Measurements from ENCODE around the gene KRT14. TPM values are rescaled to one million over a fixed set of nuclear protein-coding genes. Genes with fewer than 3 reads are reported as not detected.

Gene KRT14
- total RNA-seq, 1 experiment from 2014 or later: not detected

GRCh38 chr17:41556306-41556705, 30.4 kb downstream of the KRT14 start:
- Histone ChIP-seq H2BK5ac (ENCODE audit: insufficient read length, low read length) (no peak overlapping the region), H3K4me1 (ENCODE audit: insufficient read depth, low read length) (no peaks in the 10 kb centered on the region), H3K23me2 (ENCODE audit: insufficient read length, low read depth, low read length, poor library complexity, severe bottlenecking) (no peaks in the 10 kb centered on the region), H3K27ac (ENCODE audit: insufficient read length, low read depth, low read length) (no peak overlapping the region), H2BK12ac (ENCODE audit: insufficient read length, low read depth, low read length) (no peak overlapping the region), H4K8ac (replicated peaks; ENCODE audit: insufficient read length, low read depth, low read length) (no peak overlapping the region), H3K27me3 (ENCODE audit: insufficient read depth, low read length) (no peaks in the 10 kb centered on the region), H3K18ac (ENCODE audit: insufficient read length, low read depth, low read length) (no peak overlapping the region), H3K4ac (ENCODE audit: low read depth, low read length) (no peak overlapping the region), H2BK120ac (ENCODE audit: low read depth, low read length, poor library complexity, severe bottlenecking) (no peak overlapping the region), H3K23ac (ENCODE audit: insufficient read length, low read depth, low read length) (no peak overlapping the region), H3K4me2 (ENCODE audit: insufficient read depth, insufficient read length, low read length) (no peak overlapping the region), H3K79me1 (ENCODE audit: insufficient read depth, low read depth, low read length, poor library complexity, severe bottlenecking) (no peaks in the 10 kb centered on the region), H2AK5ac (ENCODE audit: insufficient read length, low read length) (no peak overlapping the region), H3K9ac (ENCODE audit: extremely low read depth, insufficient read length, low read length) (no peak overlapping the region), H4K5ac (ENCODE audit: insufficient read length, low read depth, low read length) (no peak overlapping the region), H4K20me1 (ENCODE audit: control insufficient read depth, insufficient read depth, insufficient read length) (no peaks in the 10 kb centered on the region), H3K56ac (ENCODE audit: insufficient read length, low read depth, low read length) (no peak overlapping the region), H4K91ac (ENCODE audit: insufficient read length, low read depth, low read length) (no peak overlapping the region), H3K79me2 (ENCODE audit: insufficient read depth, low read length) (no peaks in the 10 kb centered on the region), H2BK20ac (ENCODE audit: low read depth, low read length, poor library complexity, severe bottlenecking) (no peak overlapping the region), H3K9me3 (ENCODE audit: control insufficient read depth, low read depth, low read length) (no peaks in the 10 kb centered on the region), H3K14ac (ENCODE audit: insufficient read depth, low read length) (no peak overlapping the region), H3T11ph (ENCODE audit: low read length) (no peak overlapping the region), H2AFZ (ENCODE audit: low read length) (no peak overlapping the region), H2BK15ac (ENCODE audit: low read depth, low read length) (no peak overlapping the region)
- no peaks in the 10 kb centered on the region for H3K36me3 Mint-ChIP-seq (ENCODE audit: insufficient read depth in 1 of 3, low read depth in 3 of 3)
- H3K9me3 Mint-ChIP-seq: no peaks in the 10 kb centered on the region
- peaks cover 8 to 13% of the 10 kb centered on the region in 2 experiments for H3K4me1 Mint-ChIP-seq
- WGBS (ENCODE audit: extremely low coverage, insufficient read length, low lambda C conversion rate): no CpG with 5 or more reads among the region's 5 CpGs
- H3K27me3 Mint-ChIP-seq (ENCODE audit: low read depth): peaks cover 13% of the 10 kb centered on the region
- no peak for TF ChIP-seq CTCF (conservative IDR thresholded peaks at IDR 0.05)
- no peak for DNase-seq
- no peak overlapping the region for H3K4me3 Mint-ChIP-seq
- H3K27ac Mint-ChIP-seq: no peak overlapping the region

Data from H9 (cell line).